Measurements from ENCODE around the gene NUP160. TPM values are rescaled to one million over a fixed set of nuclear protein-coding genes. Genes with fewer than 3 reads are reported as not detected.
A peak's percentile ranks its signal among the peaks of the same experiment; 100 is the strongest.

Gene NUP160
- total and polyA plus RNA-seq, 10 of the 15 experiments (the other 5 are each of a cell fraction or from before 2014, with no cell fraction given) = 24.0 to 87.6 (median 54.6) TPM

DNA sequence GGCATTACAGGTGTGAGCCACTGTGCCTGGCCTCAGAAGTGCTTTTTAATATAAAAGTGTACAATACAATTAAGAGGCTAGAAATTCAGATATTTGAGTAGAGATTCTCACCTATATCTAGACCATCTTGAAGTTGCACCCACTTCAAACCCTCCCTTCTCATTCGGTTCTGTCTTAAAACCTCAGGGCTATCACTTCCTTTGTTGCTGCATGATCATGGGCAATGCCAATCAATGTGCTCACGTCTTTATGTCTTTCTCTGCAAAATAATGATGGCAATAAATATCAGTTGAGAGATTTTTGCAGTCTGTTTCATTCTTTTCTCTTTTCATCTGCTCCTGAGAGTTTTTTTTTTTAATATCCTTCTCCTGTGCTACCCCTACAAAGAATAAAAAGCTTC is 9.3 kb upstream of the NUP160 start:
- ATAC-seq (peak; percentile 50), DNase-seq (ENCODE audit: low read depth, low spot score) (no peak), FAIRE-seq (no peak)
- WGBS (ENCODE audit: insufficient coverage, insufficient replicate concordance, low lambda C conversion rate, missing lambda C conversion rate) = 0% methylated on average over 2 of the region's 2 CpGs
- no peaks in the 10 kb centered on the region for H3K9me3 ChIP-seq (replicated peaks; ENCODE audit: control insufficient read depth, insufficient read depth, low read length)
- BruUV-seq (replicated peaks) = no TSS peak
- H3K79me2 ChIP-seq (ENCODE audit: control insufficient read depth, insufficient read depth, low read length) = no peaks in the 10 kb centered on the region
- ChIA-PET POLR2A (interaction anchor here (0.6 kb wide), 1 partner anchor 291 kb away, joined by 7 read pairs; no protein-coding TSS in a partner anchor), CTCF (interaction anchor here (1.8 kb wide), 1 partner anchor 250 kb away, joined by 4 read pairs; no protein-coding TSS in a partner anchor), RAD21 (ENCODE audit: unreplicated experiment) (interaction anchor here (0.6 kb wide), 1 partner anchor 70 kb away, joined by 3 read pairs; no protein-coding TSS in a partner anchor), SMC1A (ENCODE audit: uncharacterized antibody, unreplicated experiment) (no interaction called here)
- H3K4me3 ChIP-seq = peak overlapping the region; percentile 2; the same call in 1 of the 2 replicates
- in situ Hi-C loops (cut with MboI) (no loop called here), intact Hi-C loops (cut with micrococcal nuclease; ENCODE audit: unreplicated experiment) (loop anchor here (5.0 to 10.0 kb wide), 4 partner anchors 60 to 483 kb away; partner anchors contain the start of genes SLC39A13 and SPI1)
- no peaks in the 10 kb centered on the region for H3K27me3 ChIP-seq (replicated peaks in 1 of 2; ENCODE audit: control insufficient read depth in 2 of 2, insufficient read depth in 2 of 2, low read length in 1 of 2)
- no peaks in the 10 kb centered on the region for H3K36me3 ChIP-seq (ENCODE audit: control insufficient read depth in 2 of 2, insufficient read depth in 2 of 2, low read length in 1 of 2)
- H4K20me1 ChIP-seq (ENCODE audit: control insufficient read depth, insufficient read depth) = no peaks in the 10 kb centered on the region
- H3K27ac ChIP-seq (ENCODE audit: control insufficient read depth, insufficient read depth) = peak overlapping the region; percentile 67
- peak overlapping the region; percentile 69; the same call in 1 of the 2 replicates for H3K4me2 ChIP-seq (ENCODE audit: control insufficient read depth, insufficient read depth)
- H3K9ac ChIP-seq (ENCODE audit: control insufficient read depth, insufficient read depth, low read length) = no peak overlapping the region; the same call in 1 of the 2 replicates
- peaks cover 63% of the 10 kb centered on the region for H3K4me1 ChIP-seq (ENCODE audit: control insufficient read depth, insufficient read depth, low read length)
- no peak overlapping the region for H2AFZ ChIP-seq (ENCODE audit: control insufficient read depth, low read depth, low read length)
- TF ChIP-seq MLLT1 (IDR thresholded peaks at IDR 0.05) = no peak
- TF ChIP-seq CBFB (IDR thresholded peaks at IDR 0.05; ENCODE audit: low read depth) = no peak
- TF ChIP-seq RAD21 (IDR thresholded peaks at IDR 0.05; ENCODE audit: insufficient read depth, low read depth, low read length) = no peak
- TF ChIP-seq YBX1 (IDR thresholded peaks at IDR 0.05) = no peak
- TF ChIP-seq SMC3 (IDR thresholded peaks at IDR 0.05; ENCODE audit: borderline replicate concordance, low read length) = no peak
- no peak for TF ChIP-seq KLF5 (IDR thresholded peaks at IDR 0.05; ENCODE audit: partially characterized antibody)
- TF ChIP-seq CUX1 (IDR thresholded peaks at IDR 0.05; ENCODE audit: insufficient replicate concordance, low read depth, low read length) = no peak
- peak; percentile 26; the same call in 1 of the 2 replicates for TF ChIP-seq RUNX3 (IDR thresholded peaks at IDR 0.05; ENCODE audit: low read length)
- no peak for TF ChIP-seq JUND (IDR thresholded peaks at IDR 0.05; ENCODE audit: low read depth, low read length)
- TF ChIP-seq, protein P1, sequence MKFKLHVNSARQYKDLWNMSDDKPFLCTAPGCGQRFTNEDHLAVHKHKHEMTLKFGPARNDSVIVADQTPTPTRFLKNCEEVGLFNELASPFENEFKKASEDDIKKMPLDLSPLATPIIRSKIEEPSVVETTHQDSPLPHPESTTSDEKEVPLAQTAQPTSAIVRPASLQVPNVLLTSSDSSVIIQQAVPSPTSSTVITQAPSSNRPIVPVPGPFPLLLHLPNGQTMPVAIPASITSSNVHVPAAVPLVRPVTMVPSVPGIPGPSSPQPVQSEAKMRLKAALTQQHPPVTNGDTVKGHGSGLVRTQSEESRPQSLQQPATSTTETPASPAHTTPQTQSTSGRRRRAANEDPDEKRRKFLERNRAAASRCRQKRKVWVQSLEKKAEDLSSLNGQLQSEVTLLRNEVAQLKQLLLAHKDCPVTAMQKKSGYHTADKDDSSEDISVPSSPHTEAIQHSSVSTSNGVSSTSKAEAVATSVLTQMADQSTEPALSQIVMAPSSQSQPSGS (IDR thresholded peaks at IDR 0.05; ENCODE audit: low read length) = 0 out of 2 replicates have a peak, but pooled peaks have one; percentile 25
- TF ChIP-seq FOXK2 (IDR thresholded peaks at IDR 0.05) = no peak
- no peak for TF ChIP-seq FOXM1 (IDR thresholded peaks at IDR 0.05; ENCODE audit: low read depth, low read length)
- TF ChIP-seq NFYA (IDR thresholded peaks at IDR 0.05; ENCODE audit: borderline replicate concordance, low read depth, low read length) = no peak
- TF ChIP-seq NFYB (IDR thresholded peaks at IDR 0.05; ENCODE audit: insufficient read depth, low read depth, low read length) = no peak
- TF ChIP-seq POLR2AphosphoS2 (IDR thresholded peaks at IDR 0.05; ENCODE audit: low read depth, low read length) = no peak
- TF ChIP-seq SMARCA5 (IDR thresholded peaks at IDR 0.05) = 0 out of 2 replicates have a peak, but pooled peaks have one; percentile 31

All from GM12878 (cell line).